ENCODE measurements around the gene DGAT2.

GRCh38 chr11:75786101-75786736 is 17.6 kb downstream of the DGAT2 start:
- no peak for TF ChIP-seq CTCF (conservative IDR thresholded peaks at IDR 0.05)
- no peak for TF ChIP-seq EZH2 (IDR thresholded peaks at IDR 0.05; ENCODE audit: low read depth)
